BJ (cell line): ENCODE results near the gene HCN3. TPM values are rescaled to one million over a fixed set of nuclear protein-coding genes. Genes with fewer than 3 reads are reported as not detected.

Experiments
- CTCF ChIA-PET: fragments of 350-600 bp; formaldehyde crosslinking; extraction: SDS; loops from one replicate; lab custom pipeline; 2021; ENCODE audit warnings: antibody characterized with exemption, inconsistent platforms; lab: Yijun Ruan, JAX
- POLR2A ChIA-PET: fragments of 300-600 bp; sonication (Branson Sonifier 250); formaldehyde crosslinking; extraction: SDS; loops from one replicate; lab custom pipeline; 2021; ENCODE audit warnings: antibody characterized with exemption; lab: Charles Lee
- DNase-seq: peaks from one replicate; pipeline ENCODE4 v3.0.0-alpha.2; 2011; ENCODE audit warnings: low read depth
- H3K27me3 ChIP-seq: 2 replicates; pipeline ENCODE4 v1.6.0; 2011; ENCODE audit warnings: low read length; ENCODE audit not compliant: control insufficient read depth, insufficient read depth
- H3K36me3 ChIP-seq: 2 replicates; pipeline ENCODE4 v1.5.1; 2011; ENCODE audit warnings: low read length; ENCODE audit not compliant: control insufficient read depth, insufficient read depth
- H3K4me3 ChIP-seq: 2 replicates; pipeline ENCODE4 v1.5.1; 2011; ENCODE audit warnings: low read depth, mild to moderate bottlenecking, control low read depth, low read length
- CTCF ChIP-seq: IDR thresholded peaks from 2 replicates; pipeline ENCODE4 v1.5.1; 2011; ENCODE audit warnings: low read depth, mild to moderate bottlenecking, control low read depth, inconsistent platforms, low read length, moderate library complexity; ENCODE audit not compliant: insufficient read depth
- polyA plus RNA-seq: library from polyadenylated mRNA; depleted of rRNA; stranded (reverse); fragments of >200 nt; gene quantifications from 2 replicates; pipeline ENCODE4 v1.2.3, GENCODE V29; 2011; rRNA removed

Gene HCN3
- polyA plus RNA-seq, 1 experiment: 4.0 TPM

- ChIA-PET POLR2A (no interaction called here), CTCF (no interaction called here)
- TF ChIP-seq CTCF: no peak
- Histone ChIP-seq H3K36me3 (peaks cover 16% of the 10 kb centered on the region), H3K4me3 (no peak overlapping the region), H3K27me3 (no peaks in the 10 kb centered on the region)
- no peak for DNase-seq
Measured at GRCh38 chr1:155329980-155330598, 52.8 kb downstream of the HCN3 start.

- TF ChIP-seq CTCF: no peak
- POLR2A ChIA-PET: no interaction called here
- no peak for DNase-seq
- Histone ChIP-seq H3K36me3 (peaks cover 25% of the 10 kb centered on the region), H3K27me3 (no peaks in the 10 kb centered on the region), H3K4me3 (no peak overlapping the region)
- CTCF ChIA-PET: interaction anchor here (1.2 to 1.7 kb wide), 3 partner anchors 10 to 84 kb away, joined by 3 to 8 read pairs (median 3); no protein-coding TSS in a partner anchor
Measured at GRCh38 chr1:155334962-155335361, 57.7 kb downstream of the HCN3 start.

Other genes starting within 250 kb of the HCN3 start
- 0.17 and 0.38 TPM in 2 replicates for gene DCST2, start 243.7 kb upstream of the HCN3 start, polyA plus RNA-seq
- gene DCST1, start 243.6 kb upstream of the HCN3 start, polyA plus RNA-seq: not detected in 2 replicates
- 55.1 and 88.8 TPM in 2 replicates for gene ADAM15, start 226.1 kb upstream of the HCN3 start, polyA plus RNA-seq
- gene EFNA4, start 213.7 kb upstream of the HCN3 start, polyA plus RNA-seq: 6.6 and 12.4 TPM in 2 replicates
- 1.4 and 1.8 TPM in 2 replicates for gene EFNA3, start 198.6 kb upstream of the HCN3 start, polyA plus RNA-seq
- 1.1 and 1.6 TPM in 2 replicates for gene EFNA1, start 149.6 kb upstream of the HCN3 start, polyA plus RNA-seq
- 39.5 and 47.4 TPM in 2 replicates for gene SLC50A1, start 141.6 kb upstream of the HCN3 start, polyA plus RNA-seq
- gene DPM3, start 136.9 kb upstream of the HCN3 start, polyA plus RNA-seq: 28.0 and 34.1 TPM in 2 replicates
- 211 and 225 TPM in 2 replicates for gene KRTCAP2, start 104.2 kb upstream of the HCN3 start, polyA plus RNA-seq
- 3.5 and 5.4 TPM in 2 replicates for gene TRIM46, start 103.6 kb upstream of the HCN3 start, polyA plus RNA-seq
- gene THBS3, start 69.6 kb upstream of the HCN3 start, polyA plus RNA-seq: 48.0 and 61.4 TPM in 2 replicates
- 56.5 and 72.7 TPM in 2 replicates for gene MTX1, start 68.8 kb upstream of the HCN3 start, polyA plus RNA-seq
- gene ENTREP3, start 22.0 kb upstream of the HCN3 start, polyA plus RNA-seq: 10.3 and 15.7 TPM in 2 replicates
- gene SCAMP3, start 15.1 kb upstream of the HCN3 start, polyA plus RNA-seq: 147 and 193 TPM in 2 replicates
- gene CLK2, start 4.0 kb upstream of the HCN3 start, polyA plus RNA-seq: 46.1 and 57.4 TPM in 2 replicates
- gene PKLR, start 24.0 kb downstream of the HCN3 start, polyA plus RNA-seq: 0.02 TPM in 2 replicates
- 126 and 131 TPM in 2 replicates for gene FDPS, start 31.4 kb downstream of the HCN3 start, polyA plus RNA-seq
- gene RUSC1, start 43.4 kb downstream of the HCN3 start, polyA plus RNA-seq: 23.2 and 34.1 TPM in 2 replicates